Midbrain (tissue), 1 donor: Measurements from ENCODE around the gene SCRN3.
"Not testable (repeated sequence)": the region's sequence is repeated elsewhere in the genome, so short reads cannot be mapped to it uniquely, and the experiment has no call there.

Experiments used
- DNase-seq: peaks from one replicate; lab custom pipeline; 2025; lab: John Stamatoyannopoulos, UW

Gene SCRN3

GRCh38 chr2:174395284-174395968 is at the start of gene SCRN3:
TSS of gene SCRN3 (plus strand) at chr2:174395730. CDS start at chr2:174398284, 2,554 bp downstream.
- DNase-seq = peak; percentile 88

DNA sequence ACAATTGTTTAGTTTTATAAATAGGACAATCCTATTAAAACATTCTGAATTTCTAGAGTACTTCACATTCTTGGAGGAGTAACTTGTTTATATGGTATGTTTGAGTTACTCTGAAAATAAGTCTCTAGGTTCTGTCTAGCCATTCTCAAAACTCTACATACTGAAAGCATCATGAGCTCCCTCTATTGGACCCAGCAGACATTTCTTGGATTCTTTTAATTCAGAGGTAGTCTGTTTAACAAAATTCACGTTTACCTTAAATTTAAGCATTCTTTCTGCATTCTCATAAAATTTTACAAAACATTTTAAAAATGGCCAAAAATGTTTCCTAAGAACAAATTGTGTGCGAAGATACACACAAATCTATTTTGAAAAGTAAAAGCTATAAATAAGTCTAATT is 45.5 kb upstream of the SCRN3 start:
- DNase-seq = no peak

- DNase-seq = no peak
Observed at GRCh38 chr2:174350593-174351181, 44.8 kb upstream of the SCRN3 start.

DNA sequence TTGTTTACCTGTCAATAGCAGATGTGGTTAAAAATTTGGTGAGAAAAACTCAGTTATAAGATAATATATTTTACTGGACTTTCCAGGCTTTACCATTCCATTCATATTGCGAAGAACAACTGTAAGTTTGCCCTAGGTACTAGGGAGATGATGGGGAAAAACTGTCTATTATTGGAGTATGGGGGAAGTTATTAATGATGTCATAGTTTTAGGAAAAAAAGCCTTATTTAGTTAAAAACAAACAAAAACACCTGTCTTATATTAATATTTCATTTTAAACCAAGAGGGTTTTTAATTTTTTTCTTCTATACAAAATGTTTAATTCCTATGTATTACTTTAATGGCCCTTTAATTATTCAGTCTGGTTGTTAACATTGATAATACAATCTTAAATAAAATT is 42.5 kb upstream of the SCRN3 start:
- DNase-seq = no peak

DNA sequence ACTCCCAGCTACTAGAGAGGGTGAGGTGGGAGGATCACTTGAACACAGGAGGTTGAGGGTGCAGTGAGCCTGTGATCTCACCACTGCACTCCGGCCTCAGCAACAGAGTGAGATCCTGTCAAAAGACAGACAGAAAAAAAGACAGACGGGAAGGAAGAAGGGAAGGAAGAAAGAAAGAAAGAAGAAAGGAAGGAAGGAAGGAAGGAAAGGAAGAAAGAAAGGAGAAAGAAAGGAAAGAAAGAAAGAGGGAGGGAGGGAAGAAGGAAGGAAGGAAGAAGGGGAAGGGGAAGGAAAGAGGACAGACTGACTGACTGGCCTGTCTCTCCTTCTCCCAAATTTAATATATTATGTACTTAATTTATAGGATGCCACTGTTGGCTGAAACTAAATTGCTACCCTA is 39.2 kb upstream of the SCRN3 start:
- DNase-seq = no peak

GRCh38 chr2:174359663-174360062 is 35.9 kb upstream of the SCRN3 start:
- DNase-seq = not testable (repeated sequence)

- no peak for DNase-seq
Observed at GRCh38 chr2:174362949-174363348, 32.6 kb upstream of the SCRN3 start.

DNA sequence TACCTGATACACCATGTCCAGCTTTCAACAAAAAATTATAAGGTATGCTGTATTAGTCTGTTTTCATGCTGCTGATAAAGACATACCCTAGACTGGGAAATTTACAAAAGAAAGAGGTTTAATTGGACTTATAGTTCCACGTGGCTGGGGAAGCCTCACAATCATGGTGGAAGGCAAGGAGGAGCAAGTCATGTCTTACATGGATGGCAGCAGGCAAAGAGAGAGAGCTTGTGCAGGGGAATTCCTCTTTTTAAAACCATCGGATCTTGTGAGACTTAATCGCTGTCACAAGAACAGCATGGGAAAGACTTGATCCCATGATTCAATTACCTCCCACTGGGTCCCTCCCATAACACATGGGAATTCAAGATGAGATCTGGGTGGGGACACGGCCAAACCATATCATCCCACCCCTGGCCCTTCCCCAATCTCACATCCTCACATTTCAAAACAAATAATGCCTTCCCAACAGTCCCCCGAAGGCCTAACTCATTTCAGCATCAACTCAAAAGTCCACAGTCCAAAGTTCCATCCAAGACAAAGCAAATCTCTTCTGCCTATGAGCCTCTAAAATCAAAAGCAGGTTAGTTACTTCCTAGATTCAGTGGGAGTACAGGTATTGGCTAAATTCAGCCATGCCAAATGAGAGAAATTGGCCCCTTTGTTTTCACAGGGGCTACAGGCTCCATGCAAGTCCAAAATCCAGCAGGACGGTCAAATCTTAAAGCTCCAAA is 31.9 kb upstream of the SCRN3 start:
- not testable (repeated sequence) for DNase-seq

- DNase-seq = no peak
Observed at GRCh38 chr2:174364628-174365027, 30.9 kb upstream of the SCRN3 start.

DNA sequence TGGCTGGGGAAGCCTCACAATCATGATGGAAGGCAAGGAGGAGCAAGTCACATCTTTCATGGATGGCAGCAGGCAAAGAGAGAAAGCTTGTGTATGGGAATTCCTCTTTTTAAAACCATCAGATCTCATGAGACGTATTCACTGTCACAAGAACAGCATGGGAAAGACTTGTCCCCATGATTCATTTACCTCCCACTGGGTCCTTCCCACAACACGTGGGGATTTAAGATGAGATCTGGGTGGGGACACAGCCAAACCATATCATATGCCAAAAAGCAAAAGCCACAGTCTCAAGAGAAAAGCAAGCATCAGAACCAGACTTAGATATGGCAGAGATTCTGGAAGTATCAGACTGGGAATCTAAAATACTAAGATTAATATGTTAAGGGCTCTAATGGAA is 30.0 kb upstream of the SCRN3 start:
- DNase-seq = no peak

DNA sequence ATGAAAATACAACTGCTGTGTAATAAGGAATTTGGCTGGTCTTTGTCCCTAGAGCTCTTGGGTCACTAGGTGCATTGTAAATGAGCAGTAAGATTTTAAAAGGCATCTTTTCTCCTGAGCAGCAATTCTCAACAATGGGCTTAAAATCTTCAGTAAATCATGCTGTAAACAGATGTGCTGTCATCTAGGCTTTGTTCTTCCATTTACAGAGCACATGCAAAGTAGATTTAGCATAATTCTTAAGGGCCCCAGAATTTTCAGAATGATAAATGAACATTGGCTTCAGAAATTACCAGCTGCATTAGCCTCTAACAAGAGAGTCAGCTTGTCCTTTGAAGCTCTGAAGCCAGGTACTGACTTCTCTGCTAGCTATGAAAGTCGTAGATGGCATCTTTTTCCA is 26.8 kb upstream of the SCRN3 start:
- DNase-seq = no peak

- no peak for DNase-seq
Observed at GRCh38 chr2:174376967-174377366, 18.6 kb upstream of the SCRN3 start.

GRCh38 chr2:174383796-174384195 is 11.7 kb upstream of the SCRN3 start:
- DNase-seq = no peak

- DNase-seq = no peak
Observed at GRCh38 chr2:174385201-174385600, 10.3 kb upstream of the SCRN3 start.

GRCh38 chr2:174388706-174389105 is 6.8 kb upstream of the SCRN3 start:
- not testable (repeated sequence) for DNase-seq

GRCh38 chr2:174389542-174389941 is 6.0 kb upstream of the SCRN3 start:
- no peak for DNase-seq

GRCh38 chr2:174390303-174390702 is 5.2 kb upstream of the SCRN3 start:
- DNase-seq = not testable (repeated sequence)

DNA sequence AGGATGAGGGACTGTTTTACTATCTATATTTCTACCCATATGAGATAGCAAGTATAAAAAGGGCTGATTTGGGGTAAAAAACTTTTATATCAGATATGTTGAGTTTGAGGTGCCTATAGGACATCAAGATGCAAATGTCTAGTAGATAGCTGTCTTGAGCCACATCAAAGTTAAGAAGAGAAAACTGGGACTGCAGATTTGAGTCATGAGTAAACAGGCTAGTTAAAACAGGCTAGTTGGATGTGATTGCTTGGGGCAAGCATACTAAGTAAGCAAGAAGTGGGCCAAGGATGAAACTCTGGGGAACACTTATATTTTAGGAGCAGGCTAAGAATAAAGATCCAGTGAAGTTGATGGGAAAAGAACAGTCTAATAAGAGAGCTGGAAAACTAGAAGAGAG is 2.8 kb upstream of the SCRN3 start:
- DNase-seq = no peak

- no peak for DNase-seq
Observed at GRCh38 chr2:174395969-174396630, 570 bp downstream of the SCRN3 start.

DNA sequence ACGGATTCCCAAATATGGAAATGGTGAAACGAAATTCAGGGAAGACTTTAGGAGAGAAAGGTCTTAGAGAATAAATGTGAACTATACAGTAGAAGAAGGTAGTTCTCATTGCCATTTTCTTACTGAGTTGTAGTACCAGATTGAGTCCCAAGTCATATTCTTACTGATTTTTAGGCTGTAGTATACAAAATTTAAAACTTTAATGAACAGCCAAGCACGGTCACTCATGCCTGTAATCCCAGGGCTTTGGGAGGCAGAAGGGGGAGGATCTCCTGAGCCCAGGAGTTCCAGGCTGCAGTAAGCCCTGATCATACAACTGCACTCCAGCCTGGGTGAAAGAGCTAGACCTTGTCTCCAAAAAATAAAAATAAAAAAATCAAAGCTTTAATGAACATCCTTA is 2.2 kb downstream of the SCRN3 start:
- DNase-seq = no peak

GRCh38 chr2:174399171-174399570 is 3.6 kb downstream of the SCRN3 start:
- DNase-seq = no peak

- DNase-seq = no peak
Observed at GRCh38 chr2:174400853-174401252, 5.3 kb downstream of the SCRN3 start.

GRCh38 chr2:174403628-174404027 is 8.1 kb downstream of the SCRN3 start:
- no peak for DNase-seq
